Panc1 (cell line): ENCODE data around the gene MRGPRE. TPM values are rescaled to one million over a fixed set of nuclear protein-coding genes. Genes with fewer than 3 reads are reported as not detected.

ENCODE experiments used
- ATAC-seq: fragments of 200-7000 bp; cut with Tn5 transposase; 2 replicates; pipeline ENCODE4 v1.9.1; 2020; ENCODE audit warnings: mild to moderate bottlenecking, moderate library complexity
- BruUV-seq: library from RNA; stranded (reverse); fragments of 400-500 nt; replicated peaks from 2 replicates; lab custom pipeline; 2021; lab: Mats Ljungman, UMichigan
- CTCF ChIA-PET: fragments of 300-600 bp; sonication (Branson Sonifier 250); formaldehyde crosslinking; loops from one replicate; lab custom pipeline; 2022; ENCODE audit warnings: antibody characterized with exemption; lab: Charles Lee
- POLR2A ChIA-PET: fragments of 300-600 bp; sonication (Branson Sonifier 250); formaldehyde crosslinking; loops from one replicate; lab custom pipeline; 2022; ENCODE audit warnings: antibody characterized with exemption; lab: Charles Lee
- DNase-seq: peaks from one replicate; pipeline ENCODE4 v3.0.0-alpha.2; 2010; ENCODE audit warnings: low read depth, low spot score
- H3K27ac ChIP-seq: 2 replicates; pipeline ENCODE4 v1.5.1; 2011; ENCODE audit warnings: mild to moderate bottlenecking, low read length, inconsistent platforms
- H3K27me3 ChIP-seq: fragments of 200-500 bp; sonication (Bioruptor generic); 2 replicates; pipeline ENCODE4 v1.6.0; 2014; ENCODE audit warnings: low read length, inconsistent platforms; ENCODE audit not compliant: control insufficient read depth, insufficient read depth
- H3K36me3 ChIP-seq: fragments of 200-500 bp; sonication (Bioruptor generic); 2 replicates; pipeline ENCODE4 v1.5.1; 2014; ENCODE audit warnings: inconsistent platforms, mild to moderate bottlenecking, low read length, moderate library complexity; ENCODE audit not compliant: control insufficient read depth, insufficient read depth
- H3K4me1 ChIP-seq: 2 replicates; pipeline ENCODE4 v1.5.1; 2011; ENCODE audit warnings: inconsistent platforms, mild to moderate bottlenecking, low read length, moderate library complexity; ENCODE audit not compliant: control insufficient read depth, insufficient read depth
- H3K4me3 ChIP-seq, 2 experiments: 2 replicates each; pipeline ENCODE4 v1.5.1; 2011 to 2012; ENCODE audit warnings: low read depth in 2 of 2, low read length in 2 of 2, mild to moderate bottlenecking in 2 of 2, inconsistent platforms in 1 of 2, moderate library complexity in 1 of 2
- H3K9me3 ChIP-seq: fragments of 200-500 bp; sonication (Bioruptor generic); 2 replicates; pipeline ENCODE4 v1.5.1; 2014; ENCODE audit warnings: low read depth, mild to moderate bottlenecking, inconsistent platforms, low read length, moderate library complexity; ENCODE audit not compliant: control insufficient read depth, insufficient read depth
- POLR2AphosphoS5 ChIP-seq: IDR thresholded peaks from 2 replicates; pipeline ENCODE4 v1.6.1; 2012; ENCODE audit warnings: mild to moderate bottlenecking, low read depth, low read length, moderate library complexity
- SIN3A ChIP-seq: IDR thresholded peaks from 2 replicates; pipeline ENCODE4 v1.6.1; 2012; ENCODE audit warnings: low read depth, mild to moderate bottlenecking, low read length, moderate library complexity, borderline replicate concordance; ENCODE audit not compliant: insufficient read depth
- TCF7L2 ChIP-seq: IDR thresholded peaks from 2 replicates; pipeline ENCODE4 v1.6.1; 2011; ENCODE audit warnings: mild to moderate bottlenecking, low read depth, low read length, inconsistent platforms
- in situ Hi-C: cut with HindIII; loops from 2 replicates; pipeline ENCODE4 v1.10.0; 2016; ENCODE audit warnings: low sequenced_read_pairs, low pct_unique_long_range_greater_than_20kb
- intact Hi-C: fragments of 100-400 bp; cut with micrococcal nuclease; formaldehyde crosslinking; loops from one replicate; pipeline ENCODE4 v1.10.0; 2022; ENCODE audit not compliant: unreplicated experiment
- total RNA-seq: library from RNA; stranded (reverse); gene quantifications from one replicate; pipeline ENCODE4 v1.2.1, GENCODE V29; 2021; ENCODE audit not compliant: unreplicated experiment
- TF ChIP-seq, protein P1 (sequence below), 2 experiments: IDR thresholded peaks; 2 replicates each; pipeline ENCODE4 v1.6.1; 2011 to 2012; ENCODE audit warnings: low read depth in 2 of 2, control low read depth in 1 of 2, low read length in 1 of 2, mild to moderate bottlenecking in 1 of 2, moderate library complexity in 1 of 2; ENCODE audit not compliant: insufficient read depth in 1 of 2
- TF ChIP-seq, protein P2 (sequence below): fragments of 450-650 bp; IDR thresholded peaks from 2 replicates; pipeline ENCODE4 v1.5.1; 2017; ENCODE audit warnings: mild to moderate bottlenecking

Gene MRGPRE
- total RNA-seq, 1 experiment from 2014 or later = 0.13 TPM

DNA sequence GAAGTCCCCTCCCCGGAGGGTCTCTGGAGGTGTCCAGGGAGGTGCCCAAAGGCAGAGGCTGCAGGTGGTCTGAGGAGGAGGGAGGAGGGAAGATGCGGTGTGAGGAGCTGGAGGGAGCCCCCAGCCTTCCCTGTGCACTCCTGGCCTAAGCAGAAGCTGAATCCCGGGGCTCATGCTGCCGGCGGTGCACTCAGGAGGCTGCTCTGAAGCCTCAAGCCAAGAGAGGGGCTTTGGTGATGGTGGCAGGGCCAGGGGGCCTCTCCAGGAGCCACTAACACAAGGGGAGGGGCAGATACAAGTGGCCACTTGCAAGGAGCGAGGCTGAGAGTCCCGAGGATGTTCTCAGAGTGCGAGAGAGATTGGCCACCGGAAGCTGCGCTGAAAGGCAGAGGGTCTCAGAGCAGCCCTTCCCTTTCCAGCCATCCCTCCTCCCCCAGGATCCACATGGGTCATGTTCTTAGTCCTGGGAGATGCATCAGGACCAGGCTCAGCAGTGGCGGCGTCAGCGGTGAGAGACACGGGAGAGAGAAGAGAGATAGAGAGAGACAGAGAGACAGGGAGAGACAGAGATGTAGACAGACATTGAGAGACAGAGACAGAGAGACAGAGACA is 12.8 kb downstream of the MRGPRE start:
- in situ Hi-C loops (no loop called here), intact Hi-C loops (no loop called here)
- Histone ChIP-seq H3K4me1 (peaks cover 11% of the 10 kb centered on the region), H3K4me3 (no peak overlapping the region), H3K27ac (no peak overlapping the region), H3K9me3 (no peaks in the 10 kb centered on the region), H3K27me3 (peaks cover 20% of the 10 kb centered on the region), H3K36me3 (no peaks in the 10 kb centered on the region)
- CTCF ChIA-PET = no interaction called here
- DNase-seq (no peak), ATAC-seq (no peak)
- POLR2A ChIA-PET = no interaction called here
- no TSS peak for BruUV-seq
- TF ChIP-seq TCF7L2 (no peak), SIN3A (no peak), POLR2AphosphoS5 (no peak)
- TF ChIP-seq, protein P1, sequence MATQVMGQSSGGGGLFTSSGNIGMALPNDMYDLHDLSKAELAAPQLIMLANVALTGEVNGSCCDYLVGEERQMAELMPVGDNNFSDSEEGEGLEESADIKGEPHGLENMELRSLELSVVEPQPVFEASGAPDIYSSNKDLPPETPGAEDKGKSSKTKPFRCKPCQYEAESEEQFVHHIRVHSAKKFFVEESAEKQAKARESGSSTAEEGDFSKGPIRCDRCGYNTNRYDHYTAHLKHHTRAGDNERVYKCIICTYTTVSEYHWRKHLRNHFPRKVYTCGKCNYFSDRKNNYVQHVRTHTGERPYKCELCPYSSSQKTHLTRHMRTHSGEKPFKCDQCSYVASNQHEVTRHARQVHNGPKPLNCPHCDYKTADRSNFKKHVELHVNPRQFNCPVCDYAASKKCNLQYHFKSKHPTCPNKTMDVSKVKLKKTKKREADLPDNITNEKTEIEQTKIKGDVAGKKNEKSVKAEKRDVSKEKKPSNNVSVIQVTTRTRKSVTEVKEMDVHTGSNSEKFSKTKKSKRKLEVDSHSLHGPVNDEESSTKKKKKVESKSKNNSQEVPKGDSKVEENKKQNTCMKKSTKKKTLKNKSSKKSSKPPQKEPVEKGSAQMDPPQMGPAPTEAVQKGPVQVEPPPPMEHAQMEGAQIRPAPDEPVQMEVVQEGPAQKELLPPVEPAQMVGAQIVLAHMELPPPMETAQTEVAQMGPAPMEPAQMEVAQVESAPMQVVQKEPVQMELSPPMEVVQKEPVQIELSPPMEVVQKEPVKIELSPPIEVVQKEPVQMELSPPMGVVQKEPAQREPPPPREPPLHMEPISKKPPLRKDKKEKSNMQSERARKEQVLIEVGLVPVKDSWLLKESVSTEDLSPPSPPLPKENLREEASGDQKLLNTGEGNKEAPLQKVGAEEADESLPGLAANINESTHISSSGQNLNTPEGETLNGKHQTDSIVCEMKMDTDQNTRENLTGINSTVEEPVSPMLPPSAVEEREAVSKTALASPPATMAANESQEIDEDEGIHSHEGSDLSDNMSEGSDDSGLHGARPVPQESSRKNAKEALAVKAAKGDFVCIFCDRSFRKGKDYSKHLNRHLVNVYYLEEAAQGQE (IDR thresholded peaks at IDR 0.05; ENCODE audit: insufficient read depth in 1 of 2, low read depth in 2 of 2, low read length in 1 of 2) = no peak
- TF ChIP-seq, protein P2, sequence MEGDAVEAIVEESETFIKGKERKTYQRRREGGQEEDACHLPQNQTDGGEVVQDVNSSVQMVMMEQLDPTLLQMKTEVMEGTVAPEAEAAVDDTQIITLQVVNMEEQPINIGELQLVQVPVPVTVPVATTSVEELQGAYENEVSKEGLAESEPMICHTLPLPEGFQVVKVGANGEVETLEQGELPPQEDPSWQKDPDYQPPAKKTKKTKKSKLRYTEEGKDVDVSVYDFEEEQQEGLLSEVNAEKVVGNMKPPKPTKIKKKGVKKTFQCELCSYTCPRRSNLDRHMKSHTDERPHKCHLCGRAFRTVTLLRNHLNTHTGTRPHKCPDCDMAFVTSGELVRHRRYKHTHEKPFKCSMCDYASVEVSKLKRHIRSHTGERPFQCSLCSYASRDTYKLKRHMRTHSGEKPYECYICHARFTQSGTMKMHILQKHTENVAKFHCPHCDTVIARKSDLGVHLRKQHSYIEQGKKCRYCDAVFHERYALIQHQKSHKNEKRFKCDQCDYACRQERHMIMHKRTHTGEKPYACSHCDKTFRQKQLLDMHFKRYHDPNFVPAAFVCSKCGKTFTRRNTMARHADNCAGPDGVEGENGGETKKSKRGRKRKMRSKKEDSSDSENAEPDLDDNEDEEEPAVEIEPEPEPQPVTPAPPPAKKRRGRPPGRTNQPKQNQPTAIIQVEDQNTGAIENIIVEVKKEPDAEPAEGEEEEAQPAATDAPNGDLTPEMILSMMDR = no peak

DNA sequence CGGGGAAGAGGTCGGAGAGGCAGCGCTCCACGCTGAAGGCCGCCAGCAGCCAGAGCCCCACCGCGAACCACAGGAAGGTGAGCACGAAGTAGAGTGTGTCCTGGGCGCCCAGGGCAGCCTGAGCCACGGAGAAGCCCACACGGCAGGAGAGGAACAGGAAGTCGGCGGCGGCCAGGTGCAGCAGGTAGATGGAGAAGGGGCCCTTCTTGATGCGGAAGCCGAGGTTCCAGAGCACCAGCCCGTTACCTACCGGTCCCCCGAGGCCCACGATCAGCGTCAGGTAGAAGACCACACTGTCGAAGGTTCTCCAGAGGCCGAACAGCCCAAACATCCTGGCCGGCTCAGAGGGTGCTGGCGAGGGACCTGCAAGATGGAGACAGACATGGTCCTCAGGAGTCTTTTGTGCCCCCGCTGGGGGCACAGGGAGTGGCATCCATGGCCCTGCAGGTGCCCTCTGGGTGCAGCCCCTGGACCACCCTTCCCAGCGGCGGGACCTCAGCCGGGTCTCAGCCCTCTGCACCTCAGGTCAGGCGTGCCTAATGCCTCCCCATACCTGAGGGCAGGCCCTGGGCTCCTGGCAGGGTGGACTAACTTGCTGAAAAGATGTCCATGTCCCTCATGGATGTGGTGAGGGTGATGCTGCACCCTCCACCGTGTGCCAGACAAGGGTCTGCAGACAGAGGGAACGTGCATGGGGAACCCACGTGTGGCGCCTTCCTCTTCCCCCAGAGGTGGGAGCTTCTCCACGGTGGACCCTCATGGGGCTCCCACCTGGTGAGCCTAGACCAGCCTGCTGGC is 13.5 kb downstream of the MRGPRE start, which contains the start of gene MRGPRG:
Gene MRGPRG (minus strand): TSS at position 331 of the 798 bp plus-strand sequence. CDS start 0 bp downstream, at position 331.
- in situ Hi-C loops = no loop called here

More for the DNA sequence above, 13.5 kb downstream of the MRGPRE start, which contains the start of gene MRGPRG:
- no peak within 1 kb of the TSS for H3K27ac ChIP-seq
- BruUV-seq = no TSS peak
- ChIA-PET POLR2A (no interaction called here), CTCF (no interaction called here)
- TF ChIP-seq, protein P1 (IDR thresholded peaks at IDR 0.05; ENCODE audit: insufficient read depth in 1 of 2, low read depth in 2 of 2, low read length in 1 of 2) = no peak
- TF ChIP-seq TCF7L2 = no peak
- TF ChIP-seq POLR2AphosphoS5 = no peak
- TF ChIP-seq, protein P2 = no peak
- no peak for TF ChIP-seq SIN3A
- H3K9me3 ChIP-seq = no peaks in the 10 kb centered on the region
- DNase-seq (no peak), ATAC-seq (no peak)
- H3K36me3 ChIP-seq = no peaks in the 10 kb centered on the region
- intact Hi-C loops = no loop called here
- no peak within 1 kb of the TSS for H3K4me3 ChIP-seq
- peaks cover 11% of the 10 kb centered on the region for H3K4me1 ChIP-seq
- peaks cover 20% of the 10 kb centered on the region for H3K27me3 ChIP-seq
